Measurements from ENCODE around the gene IL20RB.

DNA sequence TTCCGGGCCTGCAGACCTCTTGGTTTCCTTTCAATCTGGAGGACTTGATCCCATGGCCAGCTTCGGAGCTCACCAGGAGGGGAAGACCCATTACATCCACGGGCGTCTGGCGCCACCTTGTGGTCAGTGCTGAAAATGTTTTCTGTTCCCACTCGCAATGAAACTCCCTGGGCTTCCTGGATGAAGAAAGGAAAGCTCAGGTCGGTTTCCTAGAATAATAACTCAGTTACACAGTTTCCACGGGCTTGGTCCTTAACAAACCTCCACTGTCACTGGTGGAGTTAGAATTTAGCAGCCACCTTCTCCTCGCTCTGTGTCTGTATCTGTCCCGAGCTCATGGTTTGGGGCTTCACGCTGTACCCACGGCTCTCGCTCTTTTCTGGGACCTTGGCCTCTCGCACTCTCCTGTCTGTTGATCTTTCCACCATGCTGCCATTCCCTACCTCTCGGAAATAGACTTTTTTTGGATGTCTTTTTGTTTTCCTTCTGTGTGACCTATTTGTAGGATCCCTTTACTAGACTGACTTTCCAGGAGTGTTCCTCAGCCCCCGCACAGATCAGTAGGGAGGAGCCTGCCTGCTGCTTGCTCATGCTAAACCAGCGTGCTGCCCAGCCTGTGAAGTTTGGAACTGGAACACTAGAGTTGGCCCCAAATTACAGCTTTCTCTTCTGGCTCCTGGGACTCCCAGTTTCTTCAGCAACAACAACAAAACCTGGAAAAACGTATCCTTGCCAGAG is 56.3 kb downstream of the IL20RB start:
- peak; percentile 85 to 98 (median 95) for TF ChIP-seq CTCF (IDR thresholded peaks at IDR 0.05)
- TF ChIP-seq POLR2A (IDR thresholded peaks at IDR 0.05), result no peak

Measured in adrenal gland (tissue), 5 donors.